KOPT-K1 (cell line): ENCODE measurements around the gene KCNJ10.

Experiments
- H3K27ac ChIP-seq: fragments of 200-600 bp; sonication (generic); 2 replicates; pipeline ENCODE4 v1.5.1; 2016; ENCODE audit warnings: antibody characterized with exemption, mild to moderate bottlenecking, low read depth, low read length; ENCODE audit not compliant: poor library complexity, severe bottlenecking
- H3K36me3 ChIP-seq: fragments of 200-600 bp; sonication (generic); 2 replicates; pipeline ENCODE4 v1.5.1; 2017; ENCODE audit warnings: antibody characterized with exemption, mild to moderate bottlenecking, low read length, moderate library complexity; ENCODE audit not compliant: insufficient read depth
- H3K9me3 ChIP-seq: fragments of 200-600 bp; sonication (generic); 2 replicates; pipeline ENCODE4 v1.5.1; 2017; ENCODE audit warnings: antibody characterized with exemption, low read length, mild to moderate bottlenecking; ENCODE audit not compliant: insufficient read depth, poor library complexity, severe bottlenecking

KCNJ10 gene

DNA sequence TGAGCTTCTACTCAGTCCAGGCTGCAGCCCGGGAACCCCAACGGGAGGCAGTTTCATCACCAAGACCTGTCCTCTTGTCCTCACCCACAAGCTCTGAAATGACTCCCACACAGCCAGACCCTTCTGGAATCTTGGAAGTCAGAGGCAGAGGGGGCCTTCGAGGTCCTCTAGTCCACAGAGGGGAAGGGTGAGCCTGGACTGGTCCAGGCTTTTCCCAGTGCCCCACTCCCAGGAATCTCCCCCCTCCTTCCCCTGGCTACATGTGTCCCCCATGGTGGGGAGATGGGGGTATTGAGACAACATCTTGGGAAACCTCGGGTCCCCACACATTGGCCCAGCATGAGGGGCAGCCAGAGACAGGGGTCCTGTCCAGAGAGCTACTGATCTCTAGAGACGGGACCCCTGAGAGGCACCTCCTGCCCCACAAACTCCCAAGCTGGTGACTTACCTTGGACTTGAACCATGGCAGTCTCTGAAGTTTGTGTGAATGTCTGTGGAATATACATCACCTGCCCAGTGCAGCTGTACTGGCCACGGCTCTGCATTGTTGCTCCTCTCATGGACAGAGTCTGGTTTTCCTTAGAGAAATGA, 96.5 kb downstream of the KCNJ10 start:
- H3K36me3 ChIP-seq: no peaks in the 10 kb centered on the region
- H3K27ac ChIP-seq: no peak overlapping the region
- no peaks in the 10 kb centered on the region for H3K9me3 ChIP-seq

- H3K36me3 ChIP-seq: no peaks in the 10 kb centered on the region
- no peaks in the 10 kb centered on the region for H3K9me3 ChIP-seq
- no peak overlapping the region for H3K27ac ChIP-seq
Observed at GRCh38 chr1:159972443-159973205, 97.3 kb downstream of the KCNJ10 start.

DNA sequence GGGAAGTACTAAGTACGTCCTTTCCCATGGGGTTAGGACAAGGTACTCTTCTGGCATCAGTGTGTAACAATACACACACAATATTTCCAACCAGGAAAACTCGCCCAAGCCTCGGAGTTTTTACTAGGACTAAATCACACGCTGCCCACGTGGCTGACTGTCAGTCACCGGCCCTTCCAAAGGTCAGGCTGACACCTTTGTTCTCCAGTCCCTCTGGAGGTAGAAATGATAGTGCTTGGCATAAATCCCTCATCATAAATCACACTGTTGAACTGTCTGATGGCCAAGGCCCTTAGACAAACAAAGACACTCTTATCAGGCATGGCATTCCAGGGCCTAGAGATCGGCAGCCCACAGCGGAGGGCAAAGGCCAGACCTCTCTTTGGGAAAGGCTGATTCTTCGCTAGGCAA, 99.0 kb downstream of the KCNJ10 start:
- Histone ChIP-seq H3K36me3 (no peaks in the 10 kb centered on the region), H3K9me3 (no peaks in the 10 kb centered on the region), H3K27ac (no peak overlapping the region)

DNA sequence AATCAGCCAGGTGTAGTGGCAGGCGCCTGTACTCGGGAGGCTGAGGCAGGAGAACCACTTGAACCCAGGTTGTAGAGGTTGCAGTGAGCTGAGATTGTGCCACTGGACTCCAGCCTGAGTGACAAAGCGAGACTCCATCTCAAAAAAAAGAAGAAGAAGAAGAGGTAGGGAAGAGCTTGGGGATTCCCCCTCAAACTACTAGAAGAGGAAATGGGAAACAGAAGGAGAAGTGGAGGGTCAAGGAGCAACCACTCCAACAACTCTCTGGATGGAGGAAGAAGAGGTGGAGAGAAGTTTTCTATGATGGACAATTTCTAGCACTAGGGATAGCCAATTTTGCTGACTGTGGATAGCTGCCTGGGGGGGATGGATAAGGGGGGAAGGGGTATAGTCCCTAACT, 101.1 kb downstream of the KCNJ10 start:
- H3K36me3 ChIP-seq: no peaks in the 10 kb centered on the region
- H3K27ac ChIP-seq: no peak overlapping the region
- H3K9me3 ChIP-seq: no peaks in the 10 kb centered on the region

DNA sequence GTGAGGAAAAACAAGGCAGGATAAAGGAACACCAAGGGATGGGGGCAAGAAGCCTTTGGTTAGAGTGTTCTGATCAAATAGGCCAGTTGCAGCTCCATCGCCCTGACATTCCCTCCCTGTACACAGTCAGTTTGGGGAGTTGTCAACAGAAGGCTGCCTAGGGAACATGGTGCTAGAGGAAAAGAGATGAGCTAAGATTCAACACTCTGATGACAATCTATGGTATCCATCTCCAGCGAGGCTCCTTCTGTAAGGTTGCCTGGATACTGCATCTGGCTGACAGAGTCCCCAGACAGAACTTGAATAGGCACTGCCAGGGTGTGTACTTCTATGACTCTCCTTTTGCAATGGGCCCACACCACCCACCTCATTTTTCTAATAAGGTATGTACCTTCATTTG, 104.7 kb downstream of the KCNJ10 start:
- H3K9me3 ChIP-seq: no peaks in the 10 kb centered on the region
- H3K27ac ChIP-seq: no peak overlapping the region
- no peaks in the 10 kb centered on the region for H3K36me3 ChIP-seq

DNA sequence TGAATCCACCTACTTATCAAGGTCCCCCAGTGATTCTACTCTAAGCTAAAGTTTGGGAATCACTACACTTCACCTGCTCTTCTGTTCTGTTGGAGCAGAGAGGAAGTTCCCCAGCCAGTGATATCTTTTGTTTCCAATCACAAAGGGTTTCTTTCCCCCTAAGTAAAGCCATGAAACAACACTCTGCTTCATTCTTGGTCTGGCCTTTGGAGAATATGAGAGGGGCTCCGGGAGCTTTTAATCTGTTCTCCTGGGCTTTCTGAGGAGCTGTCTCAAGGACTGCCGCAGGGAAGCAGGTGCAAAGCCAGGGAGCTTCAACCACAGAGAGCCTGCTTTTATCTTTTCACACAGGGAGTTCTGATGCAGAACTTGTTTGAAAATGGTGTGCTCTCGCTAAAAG, 105.8 kb downstream of the KCNJ10 start:
- H3K27ac ChIP-seq: no peak overlapping the region
- no peaks in the 10 kb centered on the region for H3K36me3 ChIP-seq
- no peaks in the 10 kb centered on the region for H3K9me3 ChIP-seq

DNA sequence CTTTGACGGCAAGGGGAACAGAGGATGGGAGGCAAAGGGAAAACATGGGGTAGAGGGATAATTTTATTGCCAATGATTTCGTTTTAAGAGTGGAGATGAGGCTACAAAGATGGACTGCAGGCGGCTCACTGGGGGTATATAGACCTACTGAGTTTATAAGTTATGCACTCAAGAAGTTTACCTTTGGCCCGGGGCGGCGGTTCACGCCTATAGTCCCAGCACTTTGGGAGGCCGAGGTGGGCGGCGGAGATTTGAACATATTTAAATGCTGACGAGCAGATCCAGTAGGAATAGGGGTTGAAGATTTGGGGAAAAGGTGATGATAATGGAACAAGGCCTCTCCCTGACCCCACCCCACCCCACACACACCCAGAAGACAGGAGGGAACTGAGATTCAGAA, 107.8 kb downstream of the KCNJ10 start:
- Histone ChIP-seq H3K36me3 (no peaks in the 10 kb centered on the region), H3K27ac (no peak overlapping the region)

GRCh38 chr1:159961636-159962035, 108.3 kb downstream of the KCNJ10 start:
- Histone ChIP-seq H3K27ac (no peak overlapping the region), H3K9me3 (no peaks in the 10 kb centered on the region)

More for the DNA sequence above, 107.8 kb downstream of the KCNJ10 start:
- H3K9me3 ChIP-seq: no peaks in the 10 kb centered on the region

DNA sequence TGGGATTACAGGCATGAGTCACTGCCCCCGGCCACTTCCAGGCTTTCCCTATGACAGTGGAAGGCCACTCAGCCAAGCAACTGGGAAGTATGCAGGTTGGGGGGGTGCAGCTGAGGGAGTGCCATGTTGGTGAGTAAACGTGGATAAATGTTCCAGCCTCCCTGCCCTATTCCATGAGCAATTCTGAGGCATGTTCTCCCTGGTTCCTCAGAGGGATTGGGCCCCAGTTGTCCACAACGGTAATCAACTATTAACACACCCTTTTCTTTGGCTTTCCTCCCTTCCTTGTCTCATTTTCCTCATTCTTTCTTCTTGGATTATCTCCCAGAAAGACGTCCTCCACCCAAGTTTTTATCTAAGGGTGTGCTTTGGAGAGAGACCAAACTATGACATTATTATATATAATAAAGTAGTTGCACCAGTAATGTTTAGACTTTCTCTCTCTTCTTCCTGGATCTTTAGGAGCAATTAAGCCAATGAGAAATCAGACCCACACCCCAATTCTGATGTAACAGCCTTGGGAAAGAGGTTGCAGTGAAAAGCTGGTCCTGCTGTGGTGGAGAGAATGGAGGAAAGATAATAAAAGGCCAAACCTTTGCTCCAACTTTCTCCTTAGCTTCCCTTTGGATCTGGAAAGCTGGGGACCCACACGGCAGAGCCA, 109.1 kb downstream of the KCNJ10 start:
- Histone ChIP-seq H3K9me3 (no peaks in the 10 kb centered on the region), H3K27ac (no peak overlapping the region), H3K36me3 (no peaks in the 10 kb centered on the region)

More at GRCh38 chr1:159961636-159962035, 108.3 kb downstream of the KCNJ10 start:
- H3K36me3 ChIP-seq: no peaks in the 10 kb centered on the region

DNA sequence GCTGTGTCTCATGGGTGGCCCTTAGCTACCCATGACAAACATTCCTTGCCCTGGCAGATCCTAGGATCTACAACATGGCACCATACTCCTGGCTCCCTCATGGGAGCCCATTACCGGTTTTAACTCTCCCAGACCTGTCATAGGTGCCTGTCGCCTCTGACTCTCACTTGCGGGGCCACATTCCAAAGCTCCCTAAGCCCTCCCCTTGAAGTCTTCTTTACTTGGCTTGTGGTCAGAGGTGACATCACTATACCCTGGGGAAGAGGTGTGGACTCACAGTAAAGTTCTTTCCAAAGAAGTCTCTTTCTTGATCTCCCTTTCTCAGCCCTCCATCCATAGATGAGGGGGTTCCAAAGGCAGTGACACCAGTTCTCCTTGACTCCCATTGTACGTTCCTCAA, 110.5 kb downstream of the KCNJ10 start:
- Histone ChIP-seq H3K27ac (no peak overlapping the region), H3K36me3 (no peaks in the 10 kb centered on the region), H3K9me3 (no peaks in the 10 kb centered on the region)

GRCh38 chr1:159958719-159959380, 111.1 kb downstream of the KCNJ10 start:
- Histone ChIP-seq H3K27ac (no peak overlapping the region), H3K36me3 (no peaks in the 10 kb centered on the region), H3K9me3 (no peaks in the 10 kb centered on the region)

- no peaks in the 10 kb centered on the region for H3K36me3 ChIP-seq
- H3K27ac ChIP-seq: no peak overlapping the region
- H3K9me3 ChIP-seq: no peaks in the 10 kb centered on the region
Observed at GRCh38 chr1:159957824-159958268, 112.1 kb downstream of the KCNJ10 start.

GRCh38 chr1:159955456-159955855, 114.5 kb downstream of the KCNJ10 start:
- Histone ChIP-seq H3K27ac (no peak overlapping the region), H3K36me3 (no peaks in the 10 kb centered on the region), H3K9me3 (no peaks in the 10 kb centered on the region)

DNA sequence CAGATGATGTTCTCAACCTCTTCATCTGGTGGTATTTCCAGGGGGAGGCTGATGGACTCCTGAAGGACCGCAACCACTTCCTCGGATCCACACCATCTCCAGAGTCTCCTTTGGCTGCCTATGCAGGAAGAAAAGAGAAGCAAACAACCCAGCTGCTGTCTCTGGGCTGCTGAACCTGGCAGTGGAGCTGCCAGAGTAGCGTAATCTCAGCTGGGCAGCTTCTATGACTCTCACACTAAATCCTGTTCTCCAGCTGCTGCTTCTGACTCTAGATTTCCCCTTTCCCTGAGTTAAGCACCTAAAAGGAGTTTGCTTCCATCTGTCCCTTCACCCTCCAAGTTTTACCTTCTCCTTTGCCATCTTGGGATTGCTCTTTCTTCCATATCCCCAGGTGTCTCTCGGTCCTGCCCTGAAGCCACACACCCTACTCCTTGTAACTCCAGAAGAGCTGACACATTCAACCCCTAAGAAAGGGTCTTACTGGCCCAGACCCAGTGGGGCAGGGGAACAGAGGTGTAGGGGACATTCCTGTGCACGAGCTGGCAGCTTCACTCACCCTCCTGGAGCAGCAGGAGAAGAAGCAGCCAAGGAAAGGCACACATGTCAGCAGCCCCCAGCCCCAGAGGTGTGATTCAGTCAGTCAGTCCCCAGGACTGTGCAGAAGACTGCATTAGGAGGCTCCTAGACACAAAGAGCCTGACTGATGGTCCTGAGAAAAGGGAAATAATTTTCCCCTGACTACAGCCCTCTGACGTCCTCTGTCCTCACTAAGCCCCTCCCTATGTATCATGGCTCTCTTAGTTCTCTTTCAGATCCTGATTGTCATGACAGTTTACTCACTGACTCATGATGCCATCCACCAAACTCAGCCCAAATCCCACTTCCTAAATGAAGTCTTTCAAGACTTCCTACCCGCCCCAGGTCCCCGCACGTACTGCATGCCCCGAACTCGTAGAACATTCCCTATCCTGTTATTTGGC, 116.1 kb downstream of the KCNJ10 start, which contains the start of gene SLAMF9:
SLAMF9 (minus strand) TSS at position 702 of the 980 bp plus-strand sequence; CDS start at position 602, 100 bp downstream.
- no peaks in the 10 kb centered on the region for H3K9me3 ChIP-seq
- no peak within 1 kb of the TSS for H3K27ac ChIP-seq
- no peaks in the 10 kb centered on the region for H3K36me3 ChIP-seq
